Testis (tissue), 2 donors: ENCODE results near the gene ERBB4.

Source experiments
- POLR2A ChIP-seq: fragments of 450-650 bp; IDR thresholded peaks from one replicate; pipeline ENCODE4 v1.6.1; 2017; ENCODE audit warnings: antibody characterized with exemption, mild to moderate bottlenecking, moderate library complexity
- TF ChIP-seq, protein P1 (sequence below), 3 experiments: fragments of 450-650 bp in 2 of 3; fragments of 200-600 bp in 1 of 3; sonication (generic) in 1 of 3; IDR thresholded peaks; one replicate each; pipeline ENCODE4 v1.5.1; 2016 to 2019; ENCODE audit warnings: antibody characterized with exemption in 3 of 3, mild to moderate bottlenecking in 2 of 3, moderate library complexity in 1 of 3

DNA sequence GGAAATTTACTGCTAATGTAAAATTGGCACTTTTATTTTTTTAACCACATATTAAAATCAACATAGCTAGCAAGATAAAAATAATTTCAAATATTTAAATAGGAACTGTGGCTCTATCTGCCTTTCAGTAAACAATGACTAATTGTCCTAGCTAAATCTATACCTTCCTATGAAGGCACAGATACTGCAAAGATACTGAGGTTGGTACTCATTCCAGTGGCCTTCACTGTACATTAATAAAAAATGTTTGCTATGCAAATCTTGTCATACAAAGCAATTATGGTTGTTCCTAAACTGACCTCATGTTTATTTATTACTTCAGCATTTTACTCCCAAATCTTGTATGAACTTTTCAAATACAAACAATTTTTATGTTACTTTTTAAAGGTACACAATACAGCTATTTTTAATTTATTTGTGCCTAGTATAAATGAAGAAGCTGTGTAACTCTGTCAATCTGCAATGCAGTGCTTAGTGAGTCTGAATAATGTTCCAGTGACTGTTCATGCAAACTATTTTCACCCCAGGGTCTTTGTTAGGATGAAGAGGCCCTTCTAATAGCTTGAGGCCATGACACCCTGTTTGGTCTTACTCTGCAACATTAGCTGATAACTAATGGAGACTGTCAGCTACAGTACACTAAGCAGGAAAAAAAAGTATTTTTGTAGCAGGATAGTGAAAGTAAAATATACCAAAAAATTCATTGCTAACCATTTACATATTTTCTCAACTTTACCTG lies 9.3 kb upstream of the ERBB4 start:
- TF ChIP-seq, protein P1, sequence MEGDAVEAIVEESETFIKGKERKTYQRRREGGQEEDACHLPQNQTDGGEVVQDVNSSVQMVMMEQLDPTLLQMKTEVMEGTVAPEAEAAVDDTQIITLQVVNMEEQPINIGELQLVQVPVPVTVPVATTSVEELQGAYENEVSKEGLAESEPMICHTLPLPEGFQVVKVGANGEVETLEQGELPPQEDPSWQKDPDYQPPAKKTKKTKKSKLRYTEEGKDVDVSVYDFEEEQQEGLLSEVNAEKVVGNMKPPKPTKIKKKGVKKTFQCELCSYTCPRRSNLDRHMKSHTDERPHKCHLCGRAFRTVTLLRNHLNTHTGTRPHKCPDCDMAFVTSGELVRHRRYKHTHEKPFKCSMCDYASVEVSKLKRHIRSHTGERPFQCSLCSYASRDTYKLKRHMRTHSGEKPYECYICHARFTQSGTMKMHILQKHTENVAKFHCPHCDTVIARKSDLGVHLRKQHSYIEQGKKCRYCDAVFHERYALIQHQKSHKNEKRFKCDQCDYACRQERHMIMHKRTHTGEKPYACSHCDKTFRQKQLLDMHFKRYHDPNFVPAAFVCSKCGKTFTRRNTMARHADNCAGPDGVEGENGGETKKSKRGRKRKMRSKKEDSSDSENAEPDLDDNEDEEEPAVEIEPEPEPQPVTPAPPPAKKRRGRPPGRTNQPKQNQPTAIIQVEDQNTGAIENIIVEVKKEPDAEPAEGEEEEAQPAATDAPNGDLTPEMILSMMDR (IDR thresholded peaks at IDR 0.05), result no peak
- no peak for TF ChIP-seq POLR2A
